Measurements from ENCODE around the gene COBL. TPM values are rescaled to one million over a fixed set of nuclear protein-coding genes. Genes with fewer than 3 reads are reported as not detected.

COBL gene
- total and polyA plus RNA-seq, 9 of the 15 experiments (the other 6 are each of a cell fraction or from before 2014, with no cell fraction given) = 0.01 to 2.4 (median 0.09) TPM; not detected in 3

DNA sequence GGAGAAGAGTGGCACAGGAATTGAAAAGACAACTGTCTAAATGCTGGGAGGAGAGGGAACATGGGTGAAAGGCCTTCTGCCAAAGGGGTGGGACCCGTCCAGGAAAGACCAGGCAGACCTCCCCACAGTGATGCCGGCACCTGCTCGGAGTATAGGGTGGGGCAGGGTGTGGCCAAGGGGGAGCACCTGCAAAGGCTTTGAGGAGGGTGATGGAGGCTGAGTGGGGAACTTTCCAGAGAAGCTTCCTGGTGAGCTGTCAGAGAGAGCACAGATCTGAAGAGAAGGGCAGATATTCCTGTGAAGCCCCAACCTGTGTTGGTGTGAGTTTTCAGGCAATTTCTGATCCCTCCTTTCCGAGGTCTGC, 270.5 kb downstream of the COBL start (continued):
- TF ChIP-seq, protein P1, sequence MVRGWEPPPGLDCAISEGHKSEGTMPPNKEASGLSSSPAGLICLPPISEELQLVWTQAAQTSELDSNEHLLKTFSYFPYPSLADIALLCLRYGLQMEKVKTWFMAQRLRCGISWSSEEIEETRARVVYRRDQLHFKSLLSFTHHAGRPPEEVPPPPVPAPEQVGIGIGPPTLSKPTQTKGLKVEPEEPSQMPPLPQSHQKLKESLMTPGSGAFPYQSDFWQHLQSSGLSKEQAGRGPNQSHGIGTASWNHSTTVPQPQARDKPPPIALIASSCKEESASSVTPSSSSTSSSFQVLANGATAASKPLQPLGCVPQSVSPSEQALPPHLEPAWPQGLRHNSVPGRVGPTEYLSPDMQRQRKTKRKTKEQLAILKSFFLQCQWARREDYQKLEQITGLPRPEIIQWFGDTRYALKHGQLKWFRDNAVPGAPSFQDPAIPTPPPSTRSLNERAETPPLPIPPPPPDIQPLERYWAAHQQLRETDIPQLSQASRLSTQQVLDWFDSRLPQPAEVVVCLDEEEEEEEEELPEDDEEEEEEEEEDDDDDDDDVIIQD (CRISPR knock-in tag; IDR thresholded peaks at IDR 0.05) = no peak
- TF ChIP-seq POLR2G (IDR thresholded peaks at IDR 0.05; ENCODE audit: low read depth, low read length) (no peak), POLR2H (tag; IDR thresholded peaks at IDR 0.05; ENCODE audit: low read depth) (no peak)
- TF ChIP-seq, protein P2, sequence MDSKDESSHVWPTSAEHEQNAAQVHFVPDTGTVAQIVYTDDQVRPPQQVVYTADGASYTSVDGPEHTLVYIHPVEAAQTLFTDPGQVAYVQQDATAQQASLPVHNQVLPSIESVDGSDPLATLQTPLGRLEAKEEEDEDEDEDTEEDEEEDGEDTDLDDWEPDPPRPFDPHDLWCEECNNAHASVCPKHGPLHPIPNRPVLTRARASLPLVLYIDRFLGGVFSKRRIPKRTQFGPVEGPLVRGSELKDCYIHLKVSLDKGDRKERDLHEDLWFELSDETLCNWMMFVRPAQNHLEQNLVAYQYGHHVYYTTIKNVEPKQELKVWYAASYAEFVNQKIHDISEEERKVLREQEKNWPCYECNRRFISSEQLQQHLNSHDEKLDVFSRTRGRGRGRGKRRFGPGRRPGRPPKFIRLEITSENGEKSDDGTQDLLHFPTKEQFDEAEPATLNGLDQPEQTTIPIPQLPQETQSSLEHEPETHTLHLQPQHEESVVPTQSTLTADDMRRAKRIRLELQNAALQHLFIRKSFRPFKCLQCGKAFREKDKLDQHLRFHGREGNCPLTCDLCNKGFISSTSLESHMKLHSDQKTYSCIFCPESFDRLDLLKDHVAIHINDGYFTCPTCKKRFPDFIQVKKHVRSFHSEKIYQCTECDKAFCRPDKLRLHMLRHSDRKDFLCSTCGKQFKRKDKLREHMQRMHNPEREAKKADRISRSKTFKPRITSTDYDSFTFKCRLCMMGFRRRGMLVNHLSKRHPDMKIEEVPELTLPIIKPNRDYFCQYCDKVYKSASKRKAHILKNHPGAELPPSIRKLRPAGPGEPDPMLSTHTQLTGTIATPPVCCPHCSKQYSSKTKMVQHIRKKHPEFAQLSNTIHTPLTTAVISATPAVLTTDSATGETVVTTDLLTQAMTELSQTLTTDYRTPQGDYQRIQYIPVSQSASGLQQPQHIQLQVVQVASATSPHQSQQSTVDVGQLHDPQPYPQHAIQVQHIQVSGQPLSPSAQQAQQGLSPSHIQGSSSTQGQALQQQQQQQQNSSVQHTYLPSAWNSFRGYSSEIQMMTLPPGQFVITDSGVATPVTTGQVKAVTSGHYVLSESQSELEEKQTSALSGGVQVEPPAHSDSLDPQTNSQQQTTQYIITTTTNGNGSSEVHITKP (IDR thresholded peaks at IDR 0.05; ENCODE audit: partially characterized antibody) = no peak
- TF ChIP-seq, protein P3, sequence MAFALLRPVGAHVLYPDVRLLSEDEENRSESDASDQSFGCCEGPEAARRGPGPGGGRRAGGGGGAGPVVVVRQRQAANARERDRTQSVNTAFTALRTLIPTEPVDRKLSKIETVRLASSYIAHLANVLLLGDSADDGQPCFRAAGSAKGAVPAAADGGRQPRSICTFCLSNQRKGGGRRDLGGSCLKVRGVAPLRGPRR (CRISPR knock-in tag; IDR thresholded peaks at IDR 0.05) = no peak
